K562 (cell line): ENCODE measurements around the gene PTCH2. TPM values are rescaled to one million over a fixed set of nuclear protein-coding genes. Genes with fewer than 3 reads are reported as not detected.

Experiments
- BCL6 ChIP-seq: fragments of 250-450 bp; sonication (Bioruptor Pico); IDR thresholded peaks from 2 replicates; pipeline ENCODE4 v1.4.0; 2020
- CAMTA2 ChIP-seq: fragments of 250-450 bp; sonication (Bioruptor Pico); conservative IDR thresholded peaks from 2 replicates; pipeline ENCODE4 v1.5.1; 2022
- CBFA2T3 ChIP-seq: fragments of 450-650 bp; IDR thresholded peaks from 2 replicates; pipeline ENCODE4 v1.6.1; 2017
- CTBP1 ChIP-seq: fragments of 450-650 bp; IDR thresholded peaks from 2 replicates; pipeline ENCODE4 v1.6.1; 2016; ENCODE audit warnings: borderline replicate concordance
- CTCF ChIP-seq, 3 experiments: IDR thresholded peaks in 2 of 3; conservative IDR thresholded peaks in 1 of 3; 2 replicates each; pipeline ENCODE4 v1.5.1; 2011 to 2012; ENCODE audit warnings: low read length in 3 of 3, mild to moderate bottlenecking in 3 of 3, control low read depth in 2 of 3, improper control_type of control experiment in 1 of 3, inconsistent platforms in 1 of 3, low read depth in 1 of 3, mixed read lengths in 1 of 3, moderate library complexity in 1 of 3; ENCODE audit not compliant: insufficient read depth in 2 of 3
- E2F4 ChIP-seq: sonication (generic); formaldehyde crosslinking; IDR thresholded peaks from 2 replicates; pipeline ENCODE4 v1.8.0; 2022; ENCODE audit warnings: mild to moderate bottlenecking, low read depth, missing genetic modification reagents
- ELF4 ChIP-seq: fragments of 450-650 bp; formaldehyde crosslinking; IDR thresholded peaks from 2 replicates; pipeline ENCODE4 v1.4.0; 2022; ENCODE audit warnings: missing genetic modification characterization
- FOS ChIP-seq: IDR thresholded peaks from 3 replicates; pipeline ENCODE4 v1.6.1; 2011; ENCODE audit not compliant: insufficient read length; ENCODE audit errors: extremely low read depth
- GATAD2A ChIP-seq: fragments of 450-650 bp; IDR thresholded peaks from 2 replicates; pipeline ENCODE4 v1.6.1; 2017
- HNRNPH1 ChIP-seq: fragments of 200-400 bp; formaldehyde crosslinking; optimal IDR thresholded peaks from 2 replicates; pipeline ENCODE3; 2017; ENCODE audit warnings: low read depth, mild to moderate bottlenecking, low read length, moderate library complexity
- HNRNPL ChIP-seq: fragments of 200-400 bp; formaldehyde crosslinking; IDR thresholded peaks from 2 replicates; pipeline ENCODE4 v1.6.1; 2017; ENCODE audit warnings: low read depth, mild to moderate bottlenecking, low read length
- LARP7 ChIP-seq: fragments of 450-650 bp; IDR thresholded peaks from 2 replicates; pipeline ENCODE4 v1.6.1; 2016
- PCBP1 ChIP-seq: fragments of 200-400 bp; formaldehyde crosslinking; IDR thresholded peaks from 2 replicates; pipeline ENCODE4 v1.6.1; 2018; ENCODE audit warnings: mild to moderate bottlenecking, low read depth, low read length; ENCODE audit not compliant: poor library complexity, severe bottlenecking
- PTRF ChIP-seq: fragments of 450-650 bp; IDR thresholded peaks from 2 replicates; pipeline ENCODE4 v1.6.1; 2016; ENCODE audit warnings: mild to moderate bottlenecking, missing genetic modification characterization, missing compliant biosample characterization
- RBM14 ChIP-seq: fragments of 200-400 bp; formaldehyde crosslinking; IDR thresholded peaks from 2 replicates; pipeline ENCODE4 v1.6.1; 2018; ENCODE audit warnings: low read depth, mild to moderate bottlenecking, low read length, moderate library complexity, borderline replicate concordance; ENCODE audit not compliant: insufficient read depth
- RBM17 ChIP-seq: fragments of 200-400 bp; formaldehyde crosslinking; IDR thresholded peaks from 2 replicates; pipeline ENCODE4 v1.6.1; 2017; ENCODE audit warnings: low read depth, mild to moderate bottlenecking, low read length, borderline replicate concordance
- TCF15 ChIP-seq: fragments of 250-450 bp; sonication (Bioruptor Pico); IDR thresholded peaks from 2 replicates; pipeline ENCODE4 v1.8.0; 2022; ENCODE audit warnings: moderate library complexity, mild to moderate bottlenecking, inconsistent platforms
- TEAD4 ChIP-seq, 2 experiments: sonication (generic) in 1 of 2; formaldehyde crosslinking in 1 of 2; IDR thresholded peaks; 2 replicates each; pipeline versions ENCODE4 v1.6.1 to v1.8.0; 2012 to 2022; ENCODE audit warnings: borderline replicate concordance in 1 of 2, inconsistent platforms in 1 of 2, low read length in 1 of 2, mild to moderate bottlenecking in 1 of 2, missing genetic modification reagents in 1 of 2
- TRIM25 ChIP-seq: fragments of 450-650 bp; IDR thresholded peaks from 2 replicates; pipeline ENCODE4 v1.7.0; 2016; ENCODE audit warnings: borderline replicate concordance
- polyA plus RNA-seq, 8 experiments: library from polyadenylated mRNA; depleted of rRNA in 4 of 8; stranded (reverse) in 5 of 8; unstranded in 3 of 8; fragments of >200 nt; fragmentation: Nextera tagmentation in 2 of 8; fragmentation: Illumina TruSeq in 1 of 8; extraction: Ambion mirVana in 2 of 8; extraction: Trizol in 1 of 8; gene quantifications; 2 replicates each; pipeline versions ENCODE4 v1.2.1 to v1.2.3, GENCODE V29; 2011 to 2014; ENCODE audit warnings: inconsistent platforms in 1 of 8, missing spikeins in 1 of 8
- total RNA-seq, 7 experiments: library from RNA; depleted of rRNA in 6 of 7; stranded (reverse); fragments of >200 nt in 6 of 7; fragmentation: Illumina TruSeq in 2 of 7; extraction: Trizol in 2 of 7; gene quantifications; 2 replicates each; pipeline versions ENCODE4 v1.2.1 to v1.2.3, GENCODE V29; 2011 to 2021; ENCODE audit warnings: low replicate concordance in 1 of 7

The PTCH2 gene
- total and polyA plus RNA-seq, 9 of the 15 experiments (the other 6 are each of a cell fraction or from before 2014, with no cell fraction given), result 0.15 to 27.3 (median 0.48) TPM; not detected in 1

GRCh38 chr1:44807364-44808062, 35.5 kb downstream of the PTCH2 start (continued):
- TF ChIP-seq ELF4, result peak; percentile 53; the same call in 1 of the 2 replicates
- no peak; the same call in none of the 2 replicates for TF ChIP-seq CBFA2T3
- peak in 1 of 3 experiments; percentile 0; a peak in 1 of 6 replicates for TF ChIP-seq CTCF (IDR thresholded peaks at IDR 0.05 in 2 of 3, conservative IDR thresholded peaks at IDR 0.05 in 1 of 3; ENCODE audit: insufficient read depth in 2 of 3, low read depth in 1 of 3, low read length in 3 of 3)
- no peak; the same call in 1 of the 2 replicates for TF ChIP-seq LARP7
- TF ChIP-seq PCBP1, result no peak
- peak; percentile 80; the same call in 1 of the 2 replicates for TF ChIP-seq CTBP1
- TF ChIP-seq RBM17, result no peak
- TF ChIP-seq HNRNPL, result peak; percentile 54; the same call in 1 of the 2 replicates
- TF ChIP-seq RBM14, result no peak
- TF ChIP-seq TCF15 (CRISPR knock-in tag), result no peak
- TF ChIP-seq TRIM25, result no peak
- peak; percentile 61; the same call in 1 of the 2 replicates for TF ChIP-seq CAMTA2 (CRISPR knock-in tag)
- peak; percentile 49; the same call in 1 of the 2 replicates for TF ChIP-seq PTRF (tag)
- TF ChIP-seq HNRNPH1, result no peak
- TF ChIP-seq BCL6 (CRISPR knock-in tag), result peak; percentile 51
- peak; percentile 45 for TF ChIP-seq GATAD2A
- TF ChIP-seq TEAD4 (IDR thresholded peaks at IDR 0.05; ENCODE audit: low read length), result peak; percentile 59
- TF ChIP-seq TEAD4 (CRISPR knock-in tag; IDR thresholded peaks at IDR 0.05; ENCODE audit: borderline replicate concordance), result peak; percentile 88
- TF ChIP-seq FOS, result no peak
- TF ChIP-seq E2F4 (CRISPR knock-in tag), result no peak
